Stimulated activated CD4-positive, alpha-beta T cell treated with anti-CD3 and anti-CD28 coated beads, TNF-alpha, amount 100 ng/mL, for 48 hours (primary cell): ENCODE results near the gene C16orf92.

Source experiments
- DNase-seq, 3 donors: peaks; one replicate each; pipeline ENCODE4 v3.0.0-alpha.2; 2020; ENCODE audit warnings: low read depth in 3 of 3

The C16orf92 gene

GRCh38 chr16:30022887-30023286 lies at the start of gene C16orf92:
Gene C16orf92, plus strand, starts transcription at chr16:30023198. Its CDS starts 143 bp downstream, at chr16:30023341.
- no peak for DNase-seq

GRCh38 chr16:29973384-29974246 lies 49.4 kb upstream of the C16orf92 start, which contains the start of gene TAOK2:
Gene TAOK2, plus strand, starts transcription at chr16:29973868. Its CDS starts 3,905 bp downstream, at chr16:29977773.
- peak; percentile 93 to 97 (median 96) for DNase-seq

- no peak for DNase-seq
Measured at GRCh38 chr16:29974291-29975133, 48.5 kb upstream of the C16orf92 start.

GRCh38 chr16:29975134-29975538 lies 47.9 kb upstream of the C16orf92 start:
- no peak for DNase-seq

- DNase-seq: no peak
Measured at GRCh38 chr16:29975811-29976511, 47.0 kb upstream of the C16orf92 start.

- DNase-seq: no peak
Measured at GRCh38 chr16:29977063-29977825, 45.8 kb upstream of the C16orf92 start.

- DNase-seq: no peak
Measured at GRCh38 chr16:29978081-29978480, 44.9 kb upstream of the C16orf92 start.

GRCh38 chr16:29978564-29979270 lies 44.3 kb upstream of the C16orf92 start:
- DNase-seq: no peak

GRCh38 chr16:29982560-29983419 lies 40.2 kb upstream of the C16orf92 start:
- no peak for DNase-seq

- no peak for DNase-seq
Measured at GRCh38 chr16:29983420-29984136, 39.4 kb upstream of the C16orf92 start.

- DNase-seq: no peak
Measured at GRCh38 chr16:29984137-29984763, 38.7 kb upstream of the C16orf92 start.

- DNase-seq: no peak
Measured at GRCh38 chr16:29984764-29985147, 38.2 kb upstream of the C16orf92 start.

- DNase-seq: no peak
Measured at GRCh38 chr16:29985271-29985811, 37.7 kb upstream of the C16orf92 start.

- DNase-seq: no peak
Measured at GRCh38 chr16:29986231-29986630, 36.8 kb upstream of the C16orf92 start.

GRCh38 chr16:29986931-29987330 lies 36.1 kb upstream of the C16orf92 start:
- DNase-seq: no peak

GRCh38 chr16:29987371-29988085 lies 35.5 kb upstream of the C16orf92 start:
- no peak for DNase-seq

GRCh38 chr16:29988346-29989075 lies 34.5 kb upstream of the C16orf92 start:
- DNase-seq: no peak
